ENCODE results near the gene PERM1. TPM values are rescaled to one million over a fixed set of nuclear protein-coding genes. Genes with fewer than 3 reads are reported as not detected.

PERM1 gene
- total RNA-seq, 6 donors from 2014 or later: 0.15 to 1.0 (median 0.36) TPM; not detected in 2

DNA sequence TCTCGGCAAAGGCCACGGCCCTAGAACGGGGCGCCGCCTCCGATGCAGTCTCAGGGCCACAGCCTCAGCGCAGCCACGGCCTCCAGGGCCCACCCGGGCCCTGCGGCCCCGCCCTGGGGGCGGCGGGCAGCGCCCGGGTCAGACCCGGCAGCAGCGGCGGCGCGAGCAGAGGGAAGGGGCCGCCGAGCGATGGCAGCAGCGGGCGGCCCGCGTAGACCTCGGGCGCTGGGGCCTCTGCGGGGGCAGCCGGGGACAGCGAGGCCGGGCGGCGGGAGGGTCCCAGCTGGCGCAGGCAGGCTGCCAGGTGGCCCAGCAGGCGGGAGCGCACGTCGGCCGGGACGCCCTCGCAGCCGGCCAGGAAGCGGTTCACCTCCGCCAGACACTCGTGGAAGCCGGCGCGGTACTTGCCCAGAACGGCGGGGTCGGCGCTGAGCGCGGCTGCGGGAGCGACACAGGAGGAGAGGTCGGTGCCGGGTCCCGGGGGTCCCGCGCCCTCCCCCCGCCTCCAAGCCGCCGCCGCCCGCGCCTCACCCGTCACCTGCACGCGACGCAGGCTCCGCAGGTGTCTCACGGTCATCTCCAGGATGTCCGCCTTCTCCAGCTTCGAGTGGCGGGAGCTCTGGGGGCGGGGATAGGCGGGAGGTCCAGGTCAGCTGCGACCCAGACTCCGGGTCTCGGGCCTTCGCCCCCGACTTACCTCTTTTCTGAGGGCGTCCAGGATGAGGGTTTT is 17.3 kb upstream of the PERM1 start:
- H3K9me3 ChIP-seq: no peaks in the 10 kb centered on the region
- WGBS, 2 donors: 1 to 2% methylated on average over 39 to 65 of the region's 86 CpGs
- H3K4me1 ChIP-seq: peaks cover 25 to 46% (median 39%) of the 10 kb centered on the region in 4 donors
- peak overlapping the region; percentile 80 to 98 (median 97) for H3K27ac ChIP-seq
- H3K4me3 ChIP-seq: peak overlapping the region; percentile 40 to 72 (median 64)
- peaks cover 0 to 41% (median 18%) of the 10 kb centered on the region in 4 donors for H3K27me3 ChIP-seq
- ATAC-seq (ENCODE audit: low FRiP score in 2 of 2) (peak in 1 of 2 donors; percentile 4), DNase-seq (peak in 1 of 2 donors; percentile 89)
- TF ChIP-seq EP300 (IDR thresholded peaks at IDR 0.05): no peak
- peak in 1 of 4 donors; percentile 22 for TF ChIP-seq POLR2A (IDR thresholded peaks at IDR 0.05)
- peak in 2 of 6 experiments; percentile 10 to 24 for TF ChIP-seq CTCF (IDR thresholded peaks at IDR 0.05)
- TF ChIP-seq POLR2AphosphoS5 (IDR thresholded peaks at IDR 0.05): no peak
- H3K36me3 ChIP-seq: no peaks in the 10 kb centered on the region

- Histone ChIP-seq H3K27me3 (peaks cover 0 to 41% (median 18%) of the 10 kb centered on the region in 4 donors), H3K9me3 (no peaks in the 10 kb centered on the region), H3K36me3 (no peaks in the 10 kb centered on the region), H3K27ac (peak overlapping the region in 2 of 4 donors; percentile 98), H3K4me1 (peaks cover 25 to 45% (median 38%) of the 10 kb centered on the region in 4 donors), H3K4me3 (peak overlapping the region; percentile 40 to 72 (median 64))
- WGBS, 2 donors: 0% methylated on average over 15 of the region's 27 CpGs; no CpG with 5 or more reads in 1 of the 2 donors
- no peak for DNase-seq
- no peak for ATAC-seq (ENCODE audit: low FRiP score in 2 of 2)
- TF ChIP-seq EP300 (IDR thresholded peaks at IDR 0.05) (no peak), POLR2AphosphoS5 (IDR thresholded peaks at IDR 0.05) (no peak), CTCF (IDR thresholded peaks at IDR 0.05) (no peak), POLR2A (IDR thresholded peaks at IDR 0.05) (no peak)
Observed at GRCh38 chr1:998745-998994, 16.8 kb upstream of the PERM1 start.

DNA sequence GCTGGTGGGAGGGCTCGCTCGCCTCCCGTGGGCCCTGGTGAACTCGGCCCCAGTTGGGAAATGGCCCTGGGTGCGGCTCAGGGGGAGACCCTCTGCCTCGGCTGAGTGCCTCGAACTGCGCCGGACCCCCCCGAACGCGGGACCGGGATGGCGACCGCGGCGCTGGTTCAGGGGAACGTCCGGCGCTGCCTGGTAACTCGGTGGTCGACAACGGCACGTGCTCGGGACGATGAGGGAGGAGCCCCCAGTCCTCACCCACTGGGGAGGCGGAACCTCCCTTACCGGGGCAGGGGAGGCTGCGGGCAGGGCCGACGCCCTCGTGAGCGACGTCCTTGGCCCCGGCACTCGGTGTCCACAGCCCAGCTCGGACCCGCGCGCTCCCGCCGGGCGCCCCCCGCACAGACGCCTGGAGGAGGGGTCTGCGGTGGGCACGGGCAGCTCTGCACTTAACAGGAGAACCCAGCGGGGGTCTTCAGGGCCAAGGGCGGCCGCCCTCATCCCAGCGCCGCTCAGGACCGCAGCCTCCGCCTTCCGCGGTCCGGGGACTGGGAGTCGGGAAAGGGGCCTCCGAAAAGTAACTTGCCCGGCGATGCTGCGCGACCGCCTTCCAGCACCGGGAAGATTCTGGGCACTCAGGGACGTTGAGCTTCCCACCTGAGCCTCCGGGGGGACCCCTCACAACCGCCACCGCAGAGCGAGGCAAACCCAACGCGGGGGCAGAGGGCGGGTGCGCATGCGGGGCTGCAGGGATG is 16.3 kb upstream of the PERM1 start:
- WGBS, 2 donors: 54 to 90% methylated on average over 2 to 67 of the region's 75 CpGs
- Histone ChIP-seq H3K36me3 (no peaks in the 10 kb centered on the region), H3K27ac (peak overlapping the region in 2 of 4 donors; percentile 98), H3K4me1 (peaks cover 25 to 45% (median 38%) of the 10 kb centered on the region in 4 donors), H3K4me3 (peak overlapping the region in 3 of 4 donors; percentile 62 to 72 (median 66)), H3K9me3 (no peaks in the 10 kb centered on the region), H3K27me3 (peaks cover 0 to 41% (median 18%) of the 10 kb centered on the region in 4 donors)
- ATAC-seq (ENCODE audit: low FRiP score in 2 of 2) (no peak), DNase-seq (peak in 1 of 2 donors; percentile 84)
- TF ChIP-seq POLR2A (IDR thresholded peaks at IDR 0.05) (no peak), CTCF (IDR thresholded peaks at IDR 0.05) (no peak), POLR2AphosphoS5 (IDR thresholded peaks at IDR 0.05) (no peak), EP300 (IDR thresholded peaks at IDR 0.05) (no peak)

DNA sequence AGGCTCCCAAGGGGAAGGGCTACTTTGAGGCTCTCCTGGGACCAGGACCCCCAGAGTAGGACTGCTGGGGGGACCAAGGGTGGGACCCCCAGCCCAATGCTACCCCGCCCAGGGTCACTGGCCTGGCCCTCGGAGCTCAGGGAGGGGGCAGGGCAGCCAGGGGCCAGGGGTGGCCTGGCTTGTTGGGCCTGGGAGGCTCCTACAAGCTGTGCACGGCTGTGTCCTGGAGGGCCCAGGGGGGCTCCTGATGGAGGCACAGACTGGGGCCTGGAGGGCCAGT is 15.8 kb upstream of the PERM1 start:
- Histone ChIP-seq H3K9me3 (no peaks in the 10 kb centered on the region), H3K4me3 (no peak overlapping the region), H3K4me1 (peaks cover 25 to 45% (median 38%) of the 10 kb centered on the region in 4 donors), H3K27ac (no peak overlapping the region), H3K36me3 (no peaks in the 10 kb centered on the region), H3K27me3 (peaks cover 0 to 41% (median 18%) of the 10 kb centered on the region in 4 donors)
- ATAC-seq (ENCODE audit: low FRiP score in 2 of 2) (no peak), DNase-seq (no peak)
- WGBS, 2 donors: 100% methylated on average over 1 of the region's 3 CpGs; no CpG with 5 or more reads in 1 of the 2 donors
- no peak for TF ChIP-seq POLR2A (IDR thresholded peaks at IDR 0.05)
- TF ChIP-seq EP300 (IDR thresholded peaks at IDR 0.05): no peak
- TF ChIP-seq CTCF (IDR thresholded peaks at IDR 0.05): no peak
- TF ChIP-seq POLR2AphosphoS5 (IDR thresholded peaks at IDR 0.05): no peak

Measured in upper lobe of left lung (tissue), 6 donors.